Endothelial cell of hepatic sinusoid (primary cell): ENCODE results near the gene NDOR1.

Experiments used
- in situ Hi-C: cut with HindIII; loops from 2 replicates; pipeline ENCODE4 v1.10.0; 2017; ENCODE audit warnings: low sequenced_read_pairs

The NDOR1 gene

DNA sequence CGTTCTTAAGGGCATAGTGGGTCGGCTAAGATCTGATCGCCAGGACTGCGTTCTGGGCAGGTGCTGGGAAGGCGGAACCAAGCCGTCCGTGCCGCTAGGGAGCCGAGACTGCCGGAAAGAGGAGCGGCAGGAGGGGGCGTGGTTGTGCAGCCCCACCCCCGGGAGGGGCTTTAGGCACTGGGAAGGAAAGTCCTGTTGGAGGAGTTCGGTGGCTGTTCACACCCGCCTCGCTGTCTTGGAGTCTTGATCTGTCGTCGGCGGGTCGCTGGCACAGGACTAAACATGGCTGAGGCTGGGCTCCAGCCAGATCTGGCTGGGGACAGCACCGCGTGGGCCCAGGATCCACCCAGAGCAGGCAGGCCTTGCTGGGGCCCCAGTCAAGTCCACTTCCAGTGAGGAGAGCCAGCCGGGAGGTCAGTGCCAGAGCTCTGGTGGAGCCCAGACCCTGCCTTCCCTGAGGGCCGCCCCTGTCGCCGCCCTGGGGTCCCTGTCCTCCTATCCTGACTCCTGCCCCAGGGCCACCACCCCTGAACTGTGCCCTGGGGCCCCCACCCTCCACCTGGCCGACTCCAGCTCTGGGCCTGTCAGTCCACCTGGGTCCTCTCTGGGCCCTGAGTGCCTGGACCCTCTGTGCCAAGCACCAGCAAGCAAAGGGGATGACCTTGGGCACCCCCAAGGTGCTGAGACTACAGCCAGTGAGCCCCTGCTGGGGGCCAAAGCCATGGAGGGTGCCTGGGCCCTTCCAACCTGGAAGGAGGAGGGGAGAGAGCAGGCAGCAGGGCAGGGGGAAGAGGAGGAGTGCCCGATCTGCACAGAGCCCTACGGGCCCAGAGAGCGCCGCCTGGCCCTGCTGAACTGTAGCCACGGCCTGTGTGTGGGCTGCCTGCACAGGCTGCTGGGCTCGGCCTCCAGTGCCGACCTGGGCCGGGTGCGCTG lies 12.0 kb downstream of the NDOR1 start:
- in situ Hi-C loops = no loop called here

DNA sequence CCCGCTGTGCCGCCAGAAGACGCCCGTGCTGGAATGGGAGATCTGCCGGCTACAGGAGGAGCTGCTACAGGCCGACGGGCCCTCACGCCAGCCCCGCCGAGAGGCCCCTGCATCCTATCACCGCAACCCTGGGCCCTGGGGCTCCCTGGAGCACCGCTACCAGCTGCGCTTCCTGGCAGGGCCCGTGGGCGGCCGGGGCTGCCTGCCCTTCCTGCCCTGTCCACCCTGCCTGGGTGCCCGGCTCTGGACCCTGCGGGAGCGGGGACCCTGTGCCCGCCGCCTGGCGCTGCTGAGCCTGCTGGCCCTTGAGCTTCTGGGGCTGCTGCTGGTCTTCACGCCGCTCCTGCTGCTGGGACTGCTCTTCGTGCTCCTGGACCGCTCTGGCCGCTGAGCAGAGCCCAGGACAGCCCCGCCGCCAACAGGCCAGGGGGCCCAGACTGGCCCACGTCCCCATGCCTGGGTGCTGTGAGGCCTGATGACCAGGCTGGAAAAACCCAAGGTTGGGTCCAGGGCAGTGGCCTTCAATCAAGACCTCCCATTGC lies 12.8 kb downstream of the NDOR1 start:
- in situ Hi-C loops = no loop called here

DNA sequence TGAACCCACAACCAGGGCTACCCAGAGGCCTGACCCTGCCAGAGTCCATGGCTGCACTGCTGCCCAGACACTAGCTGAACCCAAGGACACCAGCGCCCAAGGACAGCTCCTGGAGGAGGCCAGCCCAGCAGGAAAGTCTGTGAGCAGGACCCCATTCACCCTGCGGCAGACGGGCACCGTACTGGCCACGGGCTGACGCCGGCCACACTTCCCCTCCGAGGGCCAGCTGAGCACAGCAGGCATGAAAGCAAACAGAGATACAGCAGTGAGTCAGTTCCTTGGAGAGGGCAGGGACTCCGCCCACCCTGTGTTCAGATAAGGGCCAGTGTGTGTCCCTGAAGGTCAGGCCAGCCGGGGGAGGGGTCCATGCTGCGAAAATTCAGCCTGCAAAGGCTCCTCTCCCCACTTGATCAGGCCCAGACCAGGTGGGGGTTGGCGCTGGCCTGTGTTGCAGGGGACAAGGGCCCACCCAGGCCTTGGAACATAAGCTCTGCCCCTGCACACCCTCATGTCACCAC lies 13.3 kb downstream of the NDOR1 start:
- in situ Hi-C loops = no loop called here

DNA sequence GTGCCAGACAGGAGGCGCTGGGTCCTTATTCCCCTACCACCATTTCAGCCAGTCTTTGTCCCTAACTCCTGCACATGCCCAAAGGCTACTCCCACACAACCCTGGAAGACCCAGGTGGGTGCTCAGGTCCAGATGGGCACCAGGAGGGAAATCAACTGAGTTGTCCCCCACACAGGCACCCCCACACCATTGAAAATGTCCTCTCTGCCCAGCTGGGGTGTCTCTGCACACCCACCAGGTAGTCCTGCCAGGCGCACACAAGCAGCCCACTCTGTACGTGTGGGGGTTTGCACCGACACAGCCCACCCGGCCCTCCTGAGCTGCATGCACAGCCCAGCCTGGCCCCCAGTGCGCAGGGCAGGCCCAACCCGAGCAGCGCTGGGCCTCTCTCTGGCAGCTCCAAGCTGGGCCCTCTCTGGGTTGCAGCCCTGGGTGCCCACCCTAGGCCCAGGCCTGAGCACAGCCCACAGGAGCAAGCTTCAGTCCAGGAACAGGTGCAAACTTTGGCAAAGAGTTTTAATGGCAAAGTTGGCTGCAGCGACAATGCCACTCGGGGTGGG lies 14.3 kb downstream of the NDOR1 start:
- in situ Hi-C loops = loop anchor here (5.0 kb wide), 1 partner anchor 53 kb away; no protein-coding TSS in a partner anchor

DNA sequence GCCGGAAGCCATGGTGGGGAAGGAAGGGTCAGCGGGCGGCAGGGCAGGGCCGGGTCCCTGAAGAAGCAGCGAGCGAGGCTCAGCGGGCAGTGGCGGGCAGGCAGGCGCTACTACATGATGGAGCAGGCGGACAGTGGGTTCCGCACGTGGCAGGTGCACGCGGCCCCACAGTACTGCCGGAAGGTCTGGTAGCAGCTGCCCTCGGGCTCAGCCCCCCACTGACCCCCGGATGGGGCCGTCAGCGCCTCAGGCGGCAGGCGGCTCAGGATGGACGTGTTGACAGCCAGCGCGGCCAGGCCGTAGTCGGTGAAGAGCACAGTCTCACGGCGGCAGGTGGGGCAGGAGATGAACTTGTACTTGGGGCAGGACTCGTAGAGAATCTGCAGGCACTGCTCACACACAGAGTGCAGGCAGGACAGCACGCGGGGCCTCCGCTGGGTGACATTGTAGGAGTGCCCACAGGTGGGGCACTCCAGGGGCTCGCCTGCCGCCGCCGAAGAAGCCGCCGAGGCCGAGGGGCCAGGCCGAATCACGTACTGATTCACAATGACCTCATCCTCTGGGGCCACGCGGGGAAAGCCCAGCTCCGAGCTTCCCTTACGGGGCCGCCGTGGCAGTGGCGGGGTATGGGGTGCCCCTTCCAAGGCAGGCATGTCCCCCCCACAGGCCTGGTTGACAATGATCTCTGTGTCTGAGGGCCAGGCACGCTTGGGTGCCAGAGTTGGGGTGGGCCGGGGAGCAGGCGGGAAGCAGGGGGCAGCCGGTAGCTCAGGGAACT lies 15.0 kb downstream of the NDOR1 start:
- in situ Hi-C loops = loop anchor here (5.0 kb wide), 1 partner anchor 53 kb away; no protein-coding TSS in a partner anchor

DNA sequence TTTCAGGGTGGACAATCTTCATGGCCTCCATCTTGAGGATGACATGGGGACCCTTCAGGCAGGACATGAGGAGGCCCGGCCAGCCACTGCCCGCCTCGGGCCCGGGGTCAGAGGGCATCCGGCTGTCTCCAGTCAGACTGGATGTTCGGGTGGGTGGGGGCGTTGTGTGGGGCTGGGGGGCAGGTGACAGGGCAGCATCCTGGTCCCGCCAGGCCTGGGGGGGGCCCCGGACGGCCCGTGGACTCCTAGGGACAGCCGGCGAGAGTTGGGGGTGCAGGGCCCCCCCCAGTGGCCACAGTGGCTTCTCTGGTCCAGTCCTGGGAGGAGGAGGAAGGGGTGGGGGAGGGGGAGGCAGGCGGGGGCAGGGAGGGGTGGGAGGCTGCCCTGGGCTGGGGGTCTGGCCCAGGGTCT lies 15.6 kb downstream of the NDOR1 start:
- in situ Hi-C loops = loop anchor here (5.0 kb wide), 1 partner anchor 54 kb away; no protein-coding TSS in a partner anchor

DNA sequence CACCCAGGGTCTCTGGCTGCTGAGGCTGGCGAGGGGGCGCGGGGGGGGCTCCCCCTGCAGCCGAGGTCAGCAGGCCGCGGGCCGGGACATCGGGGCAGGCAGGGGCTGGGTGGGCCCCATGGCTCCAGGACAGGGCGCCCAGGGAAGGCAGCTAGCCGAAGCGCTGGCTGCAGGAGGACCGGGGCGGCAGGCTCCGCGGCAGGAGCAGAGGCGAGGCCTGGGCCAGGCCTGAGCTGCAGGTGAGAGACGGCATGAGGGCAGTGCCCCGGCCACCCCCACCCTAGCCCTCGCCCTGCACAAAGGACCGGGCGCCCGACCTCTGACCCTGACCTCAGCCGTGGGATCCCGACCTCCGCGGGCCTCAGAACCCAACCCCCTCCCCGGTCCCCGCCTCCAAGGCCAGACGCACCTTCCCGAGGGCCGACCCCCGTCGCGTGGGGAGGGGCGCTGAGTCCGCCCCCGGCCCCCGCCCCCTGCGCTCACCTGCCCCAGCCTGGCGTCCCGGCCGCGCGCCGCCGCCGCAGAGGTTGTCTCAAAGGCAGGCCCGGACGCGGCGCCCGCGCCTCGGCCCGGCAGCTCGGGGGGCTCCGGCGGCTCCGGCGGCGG lies 16.1 kb downstream of the NDOR1 start:
- in situ Hi-C loops = loop anchor here (5.0 kb wide), 1 partner anchor 54 kb away; no protein-coding TSS in a partner anchor

DNA sequence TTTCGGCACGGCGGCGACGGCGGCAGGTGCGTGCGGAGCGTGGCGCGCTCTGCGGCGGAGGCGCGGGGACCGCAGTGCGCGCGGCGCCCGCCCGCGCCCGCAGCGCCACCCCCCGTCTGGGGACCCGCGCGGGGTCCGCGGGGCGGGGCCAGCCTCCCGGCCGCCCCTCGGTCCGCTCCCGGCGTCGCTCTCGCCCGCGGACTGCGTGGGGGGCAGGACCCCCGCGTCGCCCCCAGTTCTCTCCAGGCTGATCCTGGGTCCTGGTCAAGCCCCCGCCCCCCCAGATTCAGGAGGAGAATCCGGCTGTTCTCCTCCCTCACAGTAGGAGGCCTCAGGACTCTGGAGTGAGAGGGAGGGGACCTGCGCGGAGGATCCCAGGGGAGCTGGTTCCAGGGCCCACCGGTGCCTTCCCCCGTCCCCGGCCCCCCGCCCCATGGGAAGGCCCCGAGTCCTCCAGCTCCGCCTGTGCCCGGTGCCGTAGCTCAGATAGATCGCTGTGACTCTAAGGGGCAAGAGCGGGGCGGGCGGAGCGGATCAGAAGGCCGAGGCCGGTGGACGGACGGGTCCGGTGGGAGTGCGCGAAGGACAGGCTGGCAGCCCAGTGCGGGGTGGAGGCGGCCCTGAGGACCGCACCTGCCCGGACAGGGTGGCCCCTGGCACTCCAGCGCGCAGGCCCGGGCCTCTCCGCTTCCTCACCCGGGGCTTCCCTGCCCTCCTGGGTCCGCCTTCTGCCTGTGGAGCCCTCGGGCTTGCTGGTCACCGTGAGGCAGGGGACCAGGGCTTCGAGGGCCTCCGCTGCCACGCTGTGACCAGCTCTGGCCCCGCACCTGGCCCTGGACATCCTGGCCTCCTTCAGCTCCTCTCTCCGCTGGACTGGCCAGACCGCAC lies 16.9 kb downstream of the NDOR1 start, which contains the start of gene RNF208:
Gene RNF208, minus strand, starts transcription at position 51 of the 888 bp plus-strand sequence. CDS start 1,028 bp downstream, outside the sequence.
- in situ Hi-C loops = loop anchor here (5.0 kb wide), 1 partner anchor 55 kb away; no protein-coding TSS in a partner anchor

DNA sequence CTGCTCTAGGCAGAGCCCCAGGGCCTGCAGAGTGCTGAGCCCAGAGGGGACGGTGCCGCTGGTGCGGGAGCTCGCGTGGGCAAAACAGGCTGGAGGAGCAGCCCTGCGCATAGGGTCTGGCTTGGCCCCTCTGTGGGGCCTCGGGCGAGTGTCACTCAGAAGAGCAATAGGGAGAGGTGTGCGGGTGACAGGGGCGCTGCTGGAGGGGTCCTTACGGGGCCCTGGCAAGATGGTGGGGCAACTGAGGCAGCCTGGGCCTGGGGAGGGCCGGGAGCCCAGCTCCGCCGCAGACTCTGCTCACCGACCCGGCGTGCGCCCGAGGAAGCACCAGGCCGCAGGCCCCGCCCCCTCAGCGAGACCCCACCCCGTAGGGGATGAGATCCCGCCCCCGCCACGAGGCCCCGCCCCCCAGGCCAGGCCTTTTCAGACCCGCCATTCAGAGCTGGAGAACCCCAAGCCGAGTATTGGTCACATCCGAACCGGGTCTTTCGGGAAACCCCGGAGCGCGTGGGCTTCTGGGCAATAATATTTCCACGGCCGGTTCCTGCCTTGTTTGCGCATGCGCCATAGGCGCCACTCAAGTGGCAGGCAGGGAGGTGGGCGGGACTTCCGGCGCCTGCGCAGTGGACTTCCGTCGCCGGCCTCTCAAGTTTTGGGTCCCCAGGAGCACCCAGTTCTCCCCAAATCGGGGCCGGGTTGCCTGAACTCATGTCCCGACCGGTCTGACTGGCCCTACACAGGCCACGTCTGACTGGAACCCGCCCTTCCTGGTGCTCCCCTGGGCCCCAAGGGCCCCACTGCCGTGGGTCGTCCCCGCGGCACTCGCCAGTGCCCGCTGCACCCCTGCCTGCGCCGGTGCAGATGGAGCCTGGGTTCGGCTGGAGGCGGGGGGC lies 17.8 kb downstream of the NDOR1 start:
- in situ Hi-C loops = loop anchor here (5.0 kb wide), 1 partner anchor 56 kb away; no protein-coding TSS in a partner anchor

DNA sequence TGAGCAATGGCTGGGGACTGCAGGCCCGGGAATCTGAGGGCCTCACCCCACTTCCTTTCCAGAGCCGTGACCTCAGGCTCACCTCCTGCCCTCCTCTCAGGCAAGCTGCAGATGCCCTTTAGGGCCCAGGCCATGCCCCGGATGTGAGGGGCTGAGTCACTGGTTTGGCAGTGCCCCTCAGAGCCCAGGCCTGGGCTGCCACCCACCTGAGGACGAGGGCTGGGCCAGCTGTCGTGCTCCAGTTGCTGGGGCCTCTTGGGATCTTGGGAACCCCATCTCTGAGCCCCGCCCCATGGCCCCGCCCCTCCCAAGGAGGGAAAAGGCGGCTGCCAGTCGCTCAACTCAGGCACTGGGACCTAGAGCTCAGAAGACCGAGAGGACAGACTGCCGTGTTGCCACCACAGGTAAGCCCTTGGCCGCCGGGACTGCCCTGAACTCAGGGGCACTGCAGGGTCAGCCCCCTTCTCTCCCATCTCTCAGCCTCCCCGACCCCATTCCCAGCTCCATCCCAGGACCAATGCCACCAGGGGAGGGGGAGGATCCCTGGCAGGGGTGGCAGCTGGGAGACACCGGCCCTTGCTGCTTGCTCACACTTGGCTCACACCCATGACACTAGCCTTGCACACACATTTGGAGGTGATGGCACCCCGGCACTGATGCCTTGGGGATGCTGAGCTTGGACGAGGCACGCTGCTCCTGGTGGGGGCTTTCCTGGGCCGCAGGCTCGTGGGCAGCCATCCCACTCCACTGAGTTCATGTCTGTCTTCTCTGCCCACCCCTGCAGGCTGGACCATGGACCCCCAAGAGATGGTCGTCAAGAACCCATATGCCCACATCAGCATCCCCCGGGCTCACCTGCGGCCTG lies 19.6 kb downstream of the NDOR1 start, which contains the start of gene CYSRT1:
Gene CYSRT1, plus strand, starts transcription at position 345 of the 865 bp plus-strand sequence. Its CDS starts 448 bp downstream, at position 793.
- in situ Hi-C loops = loop anchor here (5.0 kb wide), 1 partner anchor 58 kb away; no protein-coding TSS in a partner anchor

DNA sequence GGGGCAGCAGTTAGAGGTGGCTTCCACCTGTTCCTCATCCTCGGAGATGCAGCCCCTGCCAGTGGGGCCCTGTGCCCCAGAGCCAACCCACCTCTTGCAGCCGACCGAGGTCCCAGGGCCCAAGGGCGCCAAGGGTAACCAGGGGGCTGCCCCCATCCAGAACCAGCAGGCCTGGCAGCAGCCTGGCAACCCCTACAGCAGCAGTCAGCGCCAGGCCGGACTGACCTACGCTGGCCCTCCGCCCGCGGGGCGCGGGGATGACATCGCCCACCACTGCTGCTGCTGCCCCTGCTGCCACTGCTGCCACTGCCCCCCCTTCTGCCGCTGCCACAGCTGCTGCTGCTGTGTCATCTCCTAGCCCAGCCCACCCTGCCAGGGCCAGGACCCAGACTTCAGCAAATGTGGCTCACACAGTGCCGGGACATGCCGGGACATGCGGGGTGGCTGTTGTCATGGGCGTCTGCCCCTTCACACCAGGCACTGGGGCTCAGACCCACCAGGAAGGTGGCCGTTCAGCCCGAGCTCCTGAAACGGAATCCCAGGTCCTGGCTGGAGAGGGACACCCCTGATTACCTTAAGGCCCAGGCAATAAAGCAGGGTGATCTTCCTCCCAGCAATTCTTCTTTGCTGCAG lies 20.3 kb downstream of the NDOR1 start:
- in situ Hi-C loops = no loop called here

DNA sequence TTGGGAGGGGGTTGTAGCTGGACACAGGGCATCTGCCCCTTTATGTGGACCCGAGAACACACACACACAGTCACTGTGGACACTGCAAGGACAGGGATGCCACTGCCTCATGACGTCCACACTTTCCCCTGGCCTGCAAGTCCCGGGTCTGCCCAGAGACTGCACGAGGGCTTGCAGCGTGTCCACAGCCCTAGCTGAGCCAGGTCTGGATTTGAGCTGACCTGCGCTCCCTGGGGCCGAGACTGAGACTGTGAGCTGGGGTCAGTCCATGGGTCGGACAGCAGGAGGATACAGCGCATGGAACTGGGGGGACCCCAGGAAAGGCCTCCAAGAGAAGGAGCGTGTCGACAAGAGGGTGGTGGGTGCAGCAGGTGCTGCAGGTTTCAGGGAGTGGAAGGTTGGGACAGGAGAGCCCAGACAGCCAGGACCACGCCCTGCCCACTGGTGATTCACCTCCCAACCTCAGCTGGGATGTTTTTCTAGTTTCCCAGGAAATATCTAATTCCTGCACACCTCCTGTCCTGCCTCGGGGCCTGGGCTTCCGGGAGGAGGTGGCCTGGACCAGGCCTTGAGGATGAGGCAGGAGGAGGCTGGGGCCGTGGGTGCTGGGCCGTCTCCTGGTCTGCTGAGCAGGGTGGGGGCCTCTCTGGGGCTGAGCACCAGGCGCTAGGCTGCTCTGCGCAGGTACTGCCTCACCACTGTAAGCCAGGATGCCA lies 21.0 kb downstream of the NDOR1 start:
- in situ Hi-C loops = no loop called here

DNA sequence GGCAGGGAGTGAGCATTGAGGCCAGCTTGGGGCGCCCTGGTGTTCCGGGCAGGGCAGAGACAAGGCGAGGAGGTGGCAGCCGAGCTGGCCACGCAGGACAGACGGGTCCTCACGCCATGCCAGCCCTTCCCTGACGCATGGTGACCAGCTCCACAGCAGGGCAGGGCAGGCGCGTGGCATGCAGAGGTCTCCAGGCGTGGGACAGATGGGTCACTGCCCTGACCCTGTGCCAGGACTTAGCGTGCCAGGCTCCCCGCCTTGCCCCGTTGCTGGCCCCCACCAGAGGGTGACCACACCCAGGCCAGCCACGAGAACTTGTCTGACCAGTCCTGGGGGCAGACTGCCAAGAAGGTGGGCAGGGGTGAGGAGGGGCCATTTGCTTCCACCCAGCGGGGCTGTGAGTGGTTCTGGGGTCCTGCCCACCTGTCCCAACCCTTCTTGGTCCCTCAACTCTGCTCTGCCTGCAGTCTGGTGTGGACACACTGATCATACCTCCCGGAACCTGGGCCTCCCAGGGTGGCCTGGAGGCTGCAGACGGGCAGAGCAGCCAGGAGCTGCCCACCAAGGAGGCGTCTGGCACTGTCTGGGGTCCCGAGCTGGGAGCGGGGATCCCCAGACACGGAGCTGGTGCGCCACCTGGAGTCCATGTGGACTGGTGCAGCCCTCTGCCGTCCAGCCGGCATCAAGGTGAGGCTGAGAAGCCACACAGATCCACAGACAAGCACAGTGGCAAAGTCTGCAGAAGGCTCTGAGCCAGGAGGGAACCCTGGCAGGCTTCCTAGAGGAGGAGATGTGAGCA lies 21.8 kb downstream of the NDOR1 start, which contains the start of gene RNF224:
Gene RNF224, plus strand, starts transcription at position 449 of the 799 bp plus-strand sequence. CDS start 834 bp downstream, outside the sequence.
- in situ Hi-C loops = no loop called here

DNA sequence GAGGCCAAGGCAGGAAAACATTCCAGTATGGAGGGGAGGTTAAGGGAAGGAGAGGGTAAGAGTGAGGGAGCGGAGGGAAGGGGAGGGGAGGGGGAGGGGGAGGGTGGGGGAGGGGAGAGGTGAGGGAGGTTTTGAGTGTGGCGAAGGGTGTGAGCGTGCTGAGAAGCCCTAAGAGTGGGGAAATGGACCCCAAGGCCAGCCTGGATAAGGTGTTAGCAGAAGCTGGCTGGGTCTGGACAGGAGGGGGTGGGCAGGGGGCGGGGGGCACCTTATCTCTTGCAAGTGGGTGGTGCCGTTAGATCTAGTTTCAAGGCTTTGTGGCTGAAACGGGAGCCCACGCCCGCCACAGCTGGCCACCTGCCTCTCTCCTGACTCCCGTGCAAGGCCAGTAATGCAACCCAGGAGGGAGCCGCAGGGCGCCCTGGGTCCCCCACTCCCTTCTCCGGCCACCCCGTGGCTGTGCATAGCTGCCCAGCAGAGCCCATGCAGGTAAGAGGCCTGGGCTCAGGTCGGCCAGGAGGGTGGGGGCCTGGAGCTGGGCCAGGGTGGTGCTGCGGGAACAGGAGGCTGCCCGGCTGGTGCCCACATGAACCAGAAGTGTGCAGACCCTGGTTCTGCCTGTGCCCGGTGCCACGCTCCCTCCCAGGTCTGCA lies 22.5 kb downstream of the NDOR1 start:
- in situ Hi-C loops = no loop called here
